IPS DF 6.9 (cell line): ENCODE data around the gene IREB2.

ENCODE experiments used
- DNase-seq: peaks from one replicate; pipeline ENCODE4 v3.0.0-alpha.2; 2013; ENCODE audit warnings: low read depth, low spot score
- H3K27ac ChIP-seq: one replicate; pipeline ENCODE4 v1.5.1; 2013; ENCODE audit warnings: low read length, control low read depth
- H3K27me3 ChIP-seq: 2 replicates; pipeline ENCODE4 v1.6.1; 2013; ENCODE audit warnings: mild to moderate bottlenecking, low read length; ENCODE audit not compliant: control insufficient read depth, insufficient read depth
- H3K36me3 ChIP-seq: 2 replicates; pipeline ENCODE4 v1.6.1; 2013; ENCODE audit warnings: low read length; ENCODE audit not compliant: control insufficient read depth, insufficient read depth
- H3K4me1 ChIP-seq: 2 replicates; pipeline ENCODE4 v1.6.1; 2013; ENCODE audit warnings: low read length; ENCODE audit not compliant: control insufficient read depth, insufficient read depth
- H3K4me3 ChIP-seq: 2 replicates; pipeline ENCODE4 v1.5.1; 2013; ENCODE audit warnings: mild to moderate bottlenecking, low read length
- H3K9me3 ChIP-seq: 2 replicates; pipeline ENCODE4 v1.6.1; 2013; ENCODE audit warnings: low read length, inconsistent platforms; ENCODE audit not compliant: control insufficient read depth, insufficient read depth
- WGBS: extraction: QIAGEN DNeasy Blood & Tissue Kit; methylation state at CpG from one replicate; pipeline ENCODE4 v1.1.7; 2013; ENCODE audit warnings: mixed read lengths, missing lambda C conversion rate; ENCODE audit not compliant: insufficient read length, insufficient coverage; 5-methylcytosine and 5-hydroxymethylcytosine counted together

IREB2 gene

GRCh38 chr15:78449220-78449999, 11.4 kb downstream of the IREB2 start:
- H3K4me1 ChIP-seq: no peaks in the 10 kb centered on the region
- H3K36me3 ChIP-seq: peaks cover 5% of the 10 kb centered on the region; the same call in 1 of the 2 replicates
- no peak overlapping the region for H3K27ac ChIP-seq
- WGBS: no CpG with 5 or more reads among the region's 8 CpGs
- no peak for DNase-seq
- no peaks in the 10 kb centered on the region for H3K9me3 ChIP-seq
- no peak overlapping the region for H3K4me3 ChIP-seq
- H3K27me3 ChIP-seq: no peaks in the 10 kb centered on the region

GRCh38 chr15:78450285-78450858, 12.4 kb downstream of the IREB2 start:
- WGBS: no CpG with 5 or more reads among the region's 5 CpGs
- H3K4me1 ChIP-seq: no peaks in the 10 kb centered on the region
- no peak overlapping the region for H3K4me3 ChIP-seq
- no peaks in the 10 kb centered on the region for H3K27me3 ChIP-seq
- no peak overlapping the region for H3K27ac ChIP-seq
- H3K9me3 ChIP-seq: no peaks in the 10 kb centered on the region
- DNase-seq: no peak
- H3K36me3 ChIP-seq: peaks cover 2% of the 10 kb centered on the region; the same call in 1 of the 2 replicates

GRCh38 chr15:78452485-78452884, 14.5 kb downstream of the IREB2 start:
- Histone ChIP-seq H3K4me1 (no peaks in the 10 kb centered on the region), H3K27me3 (no peaks in the 10 kb centered on the region), H3K9me3 (no peaks in the 10 kb centered on the region), H3K4me3 (no peak overlapping the region), H3K27ac (no peak overlapping the region), H3K36me3 (no peaks in the 10 kb centered on the region)
- no CpG with 5 or more reads among the region's 3 CpGs for WGBS
- DNase-seq: no peak

GRCh38 chr15:78453447-78453846, 15.4 kb downstream of the IREB2 start:
- no peaks in the 10 kb centered on the region for H3K36me3 ChIP-seq
- H3K4me3 ChIP-seq: no peak overlapping the region
- no peaks in the 10 kb centered on the region for H3K4me1 ChIP-seq
- H3K27me3 ChIP-seq: no peaks in the 10 kb centered on the region
- no peak overlapping the region for H3K27ac ChIP-seq
- no peaks in the 10 kb centered on the region for H3K9me3 ChIP-seq
- no peak for DNase-seq
- 100% methylated on average over 1 of the region's 2 CpGs for WGBS

GRCh38 chr15:78454992-78455391, 17.0 kb downstream of the IREB2 start:
- H3K4me3 ChIP-seq: no peak overlapping the region
- H3K27me3 ChIP-seq: no peaks in the 10 kb centered on the region
- 100% methylated on average over 2 of the region's 5 CpGs for WGBS
- H3K4me1 ChIP-seq: no peaks in the 10 kb centered on the region
- no peak for DNase-seq
- no peaks in the 10 kb centered on the region for H3K9me3 ChIP-seq
- no peaks in the 10 kb centered on the region for H3K36me3 ChIP-seq
- H3K27ac ChIP-seq: no peak overlapping the region

- Histone ChIP-seq H3K27me3 (no peaks in the 10 kb centered on the region), H3K4me1 (no peaks in the 10 kb centered on the region), H3K27ac (no peak overlapping the region), H3K4me3 (no peak overlapping the region), H3K36me3 (no peaks in the 10 kb centered on the region; the same call in 1 of the 2 replicates), H3K9me3 (no peaks in the 10 kb centered on the region)
- no CpG with 5 or more reads among the region's 3 CpGs for WGBS
- DNase-seq: no peak
Measured at GRCh38 chr15:78455749-78456148, 17.7 kb downstream of the IREB2 start.

GRCh38 chr15:78456426-78456825, 18.4 kb downstream of the IREB2 start:
- Histone ChIP-seq H3K9me3 (no peaks in the 10 kb centered on the region), H3K27ac (no peak overlapping the region), H3K27me3 (no peaks in the 10 kb centered on the region), H3K36me3 (no peaks in the 10 kb centered on the region; the same call in 1 of the 2 replicates), H3K4me1 (no peaks in the 10 kb centered on the region), H3K4me3 (no peak overlapping the region)
- no peak for DNase-seq
- no CpG with 5 or more reads among the region's 7 CpGs for WGBS

GRCh38 chr15:78457101-78457500, 19.1 kb downstream of the IREB2 start:
- H3K9me3 ChIP-seq: no peaks in the 10 kb centered on the region
- H3K36me3 ChIP-seq: no peaks in the 10 kb centered on the region; the same call in 1 of the 2 replicates
- DNase-seq: no peak
- WGBS: no CpG with 5 or more reads among the region's 1 CpG
- H3K4me1 ChIP-seq: no peaks in the 10 kb centered on the region; the same call in 1 of the 2 replicates
- H3K27me3 ChIP-seq: no peaks in the 10 kb centered on the region
- H3K4me3 ChIP-seq: no peak overlapping the region
- no peak overlapping the region for H3K27ac ChIP-seq

GRCh38 chr15:78460737-78461136, 22.7 kb downstream of the IREB2 start:
- no peaks in the 10 kb centered on the region; the same call in 1 of the 2 replicates for H3K4me1 ChIP-seq
- H3K9me3 ChIP-seq: no peaks in the 10 kb centered on the region
- no peaks in the 10 kb centered on the region for H3K27me3 ChIP-seq
- peaks cover 3% of the 10 kb centered on the region; the same call in 1 of the 2 replicates for H3K36me3 ChIP-seq
- DNase-seq: no peak
- no peak overlapping the region for H3K27ac ChIP-seq
- no peak overlapping the region for H3K4me3 ChIP-seq
- WGBS: no CpG with 5 or more reads among the region's 4 CpGs

- no peak overlapping the region for H3K27ac ChIP-seq
- H3K4me1 ChIP-seq: no peaks in the 10 kb centered on the region; the same call in 1 of the 2 replicates
- WGBS: no CpG with 5 or more reads among the region's 3 CpGs
- H3K4me3 ChIP-seq: no peak overlapping the region
- no peaks in the 10 kb centered on the region for H3K9me3 ChIP-seq
- peaks cover 3% of the 10 kb centered on the region; the same call in 1 of the 2 replicates for H3K36me3 ChIP-seq
- DNase-seq: no peak
- H3K27me3 ChIP-seq: no peaks in the 10 kb centered on the region
Measured at GRCh38 chr15:78461171-78461888, 23.3 kb downstream of the IREB2 start.
